Calu3 (cell line): ENCODE data around the gene RFX5. TPM values are rescaled to one million over a fixed set of nuclear protein-coding genes. Genes with fewer than 3 reads are reported as not detected.

ENCODE experiments used
- BruUV-seq: library from RNA; stranded (reverse); fragments of 400-500 nt; replicated peaks from 2 replicates; lab custom pipeline; 2021; lab: Mats Ljungman, UMichigan
- CTCF ChIA-PET: fragments of 300-600 bp; sonication (Branson Sonifier 250); formaldehyde crosslinking; loops from one replicate; lab custom pipeline; 2022; ENCODE audit warnings: antibody characterized with exemption; lab: Charles Lee
- DNase-seq: peaks from one replicate; pipeline ENCODE4 v3.0.0; 2022
- H3K27ac Mint-ChIP-seq: one replicate; pipeline ENCODE4 v1.8.0; 2022; ENCODE audit warnings: mixed read lengths; ENCODE audit not compliant: unreplicated experiment
- H3K27me3 Mint-ChIP-seq: one replicate; pipeline ENCODE4 v1.8.0; 2022; ENCODE audit warnings: mixed read lengths; ENCODE audit not compliant: unreplicated experiment
- H3K36me3 Mint-ChIP-seq: one replicate; pipeline ENCODE4 v1.8.0; 2022; ENCODE audit warnings: mild to moderate bottlenecking, moderate library complexity, mixed read lengths; ENCODE audit not compliant: insufficient read depth, unreplicated experiment
- H3K4me1 Mint-ChIP-seq: one replicate; pipeline ENCODE4 v1.8.0; 2022; ENCODE audit warnings: mild to moderate bottlenecking, low read depth, mixed read lengths; ENCODE audit not compliant: unreplicated experiment
- H3K4me3 Mint-ChIP-seq: one replicate; pipeline ENCODE4 v1.8.0; 2022; ENCODE audit warnings: mild to moderate bottlenecking, low read depth, moderate library complexity, mixed read lengths; ENCODE audit not compliant: unreplicated experiment
- H3K9me3 Mint-ChIP-seq: one replicate; pipeline ENCODE4 v1.8.0; 2022; ENCODE audit warnings: low read depth, mixed read lengths; ENCODE audit not compliant: unreplicated experiment
- CTCF ChIP-seq: fragments of 200-600 bp; IDR thresholded peaks from one replicate; pipeline ENCODE4 v1.8.0; 2022; ENCODE audit warnings: antibody characterized with exemption; ENCODE audit not compliant: unreplicated experiment
- intact Hi-C: fragments of 100-400 bp; cut with micrococcal nuclease; formaldehyde crosslinking; loops from one replicate; pipeline ENCODE4 v1.10.0; 2022; ENCODE audit not compliant: unreplicated experiment
- total RNA-seq: library from RNA; stranded (reverse); gene quantifications from 2 replicates; pipeline ENCODE4 v1.2.3, GENCODE V29; 2022

Gene RFX5
- total RNA-seq, 1 experiment from 2014 or later: 82.4 TPM

- no peak for DNase-seq
- TF ChIP-seq CTCF: no peak
- no peaks in the 10 kb centered on the region for H3K27me3 Mint-ChIP-seq
- H3K27ac Mint-ChIP-seq: peak overlapping the region; percentile 95
- no peak overlapping the region for H3K4me3 Mint-ChIP-seq
- H3K4me1 Mint-ChIP-seq: peaks cover 34% of the 10 kb centered on the region
- CTCF ChIA-PET: interaction anchor here (1.4 to 2.3 kb wide), 3 partner anchors 11 to 524 kb away, joined by 3 to 20 read pairs (median 15); partner anchors contain the start of gene PI4KB
- H3K9me3 Mint-ChIP-seq: no peaks in the 10 kb centered on the region
- intact Hi-C loops: no loop called here
- BruUV-seq: no TSS peak
- peaks cover 17% of the 10 kb centered on the region for H3K36me3 Mint-ChIP-seq
Measured at GRCh38 chr1:151312411-151312810, 34.6 kb downstream of the RFX5 start.

- Mint-ChIP-seq H3K4me1 (peaks cover 34% of the 10 kb centered on the region), H3K9me3 (no peaks in the 10 kb centered on the region), H3K4me3 (no peak overlapping the region), H3K27me3 (no peaks in the 10 kb centered on the region), H3K27ac (peak overlapping the region; percentile 95), H3K36me3 (peaks cover 23% of the 10 kb centered on the region)
- DNase-seq: peak; percentile 93
- no TSS peak for BruUV-seq
- TF ChIP-seq CTCF: no peak
- CTCF ChIA-PET: interaction anchor here (0.6 to 2.3 kb wide), 7 partner anchors 9 to 525 kb away, joined by 3 to 20 read pairs (median 5); partner anchors contain the start of gene PI4KB
- intact Hi-C loops: no loop called here
Measured at GRCh38 chr1:151311589-151312331, 35.3 kb downstream of the RFX5 start.

- H3K27ac Mint-ChIP-seq: peak overlapping the region; percentile 95
- CTCF ChIA-PET: interaction anchor here (1.1 to 2.3 kb wide), 5 partner anchors 10 to 526 kb away, joined by 3 to 20 read pairs (median 7); partner anchors contain the start of gene PI4KB
- peaks cover 29% of the 10 kb centered on the region for H3K36me3 Mint-ChIP-seq
- TF ChIP-seq CTCF: no peak
- peaks cover 34% of the 10 kb centered on the region for H3K4me1 Mint-ChIP-seq
- no peak for DNase-seq
- no peak overlapping the region for H3K4me3 Mint-ChIP-seq
- no peaks in the 10 kb centered on the region for H3K9me3 Mint-ChIP-seq
- intact Hi-C loops: no loop called here
- BruUV-seq: no TSS peak
- H3K27me3 Mint-ChIP-seq: no peaks in the 10 kb centered on the region
Measured at GRCh38 chr1:151311011-151311410, 36.0 kb downstream of the RFX5 start.

GRCh38 chr1:151309811-151310323, 37.2 kb downstream of the RFX5 start:
- Mint-ChIP-seq H3K27me3 (no peaks in the 10 kb centered on the region), H3K4me1 (peaks cover 34% of the 10 kb centered on the region), H3K4me3 (no peak overlapping the region), H3K36me3 (peaks cover 34% of the 10 kb centered on the region), H3K27ac (no peak overlapping the region), H3K9me3 (no peaks in the 10 kb centered on the region)
- BruUV-seq: no TSS peak
- intact Hi-C loops: no loop called here
- CTCF ChIA-PET: interaction anchor here (0.5 to 1.1 kb wide), 3 partner anchors 8 to 31 kb away, joined by 3 to 7 read pairs (median 3); no protein-coding TSS in a partner anchor
- DNase-seq: no peak
- TF ChIP-seq CTCF: no peak
